ENCODE data around the gene LGALS12.

Gene LGALS12, protein sequence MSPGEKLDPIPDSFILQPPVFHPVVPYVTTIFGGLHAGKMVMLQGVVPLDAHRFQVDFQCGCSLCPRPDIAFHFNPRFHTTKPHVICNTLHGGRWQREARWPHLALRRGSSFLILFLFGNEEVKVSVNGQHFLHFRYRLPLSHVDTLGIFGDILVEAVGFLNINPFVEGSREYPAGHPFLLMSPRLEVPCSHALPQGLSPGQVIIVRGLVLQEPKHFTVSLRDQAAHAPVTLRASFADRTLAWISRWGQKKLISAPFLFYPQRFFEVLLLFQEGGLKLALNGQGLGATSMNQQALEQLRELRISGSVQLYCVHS

DNA sequence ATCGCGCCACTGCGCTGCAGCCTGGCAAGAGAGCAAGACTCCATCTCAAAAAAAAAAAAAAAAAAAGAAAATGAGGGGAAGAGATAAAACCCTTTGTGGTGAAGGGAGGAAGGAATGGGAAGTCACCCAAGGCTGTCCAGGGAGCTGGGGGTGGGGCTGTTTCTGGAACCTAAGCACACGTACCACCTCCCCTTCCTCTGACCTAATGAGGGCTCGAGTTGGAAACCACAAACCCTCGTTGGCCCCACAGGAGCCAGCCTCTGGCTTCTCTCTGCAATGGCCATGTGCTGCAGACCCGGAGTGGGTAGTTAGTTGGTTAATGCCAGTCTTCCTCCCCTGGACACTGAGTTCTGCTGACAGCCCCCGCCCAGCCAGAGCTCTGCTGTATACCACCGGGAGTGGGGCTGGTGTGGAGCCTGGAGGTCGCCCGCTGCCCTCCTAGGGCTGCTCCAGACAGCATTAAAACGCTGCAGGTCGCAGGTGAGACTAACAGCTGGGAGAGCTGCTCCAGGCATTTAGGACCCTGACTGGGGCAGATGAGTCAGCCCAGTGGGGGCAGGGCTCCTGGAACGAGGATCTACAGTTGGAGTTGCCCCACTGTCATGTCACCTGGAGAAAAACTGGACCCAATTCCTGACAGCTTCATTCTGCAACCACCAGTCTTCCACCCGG, at the start of gene LGALS12:
Gene LGALS12 (plus strand): TSS at position 228 of the 672 bp plus-strand sequence. CDS start 375 bp downstream, at position 603.
- DNase-seq (ENCODE audit: low spot score) = no peak

DNA sequence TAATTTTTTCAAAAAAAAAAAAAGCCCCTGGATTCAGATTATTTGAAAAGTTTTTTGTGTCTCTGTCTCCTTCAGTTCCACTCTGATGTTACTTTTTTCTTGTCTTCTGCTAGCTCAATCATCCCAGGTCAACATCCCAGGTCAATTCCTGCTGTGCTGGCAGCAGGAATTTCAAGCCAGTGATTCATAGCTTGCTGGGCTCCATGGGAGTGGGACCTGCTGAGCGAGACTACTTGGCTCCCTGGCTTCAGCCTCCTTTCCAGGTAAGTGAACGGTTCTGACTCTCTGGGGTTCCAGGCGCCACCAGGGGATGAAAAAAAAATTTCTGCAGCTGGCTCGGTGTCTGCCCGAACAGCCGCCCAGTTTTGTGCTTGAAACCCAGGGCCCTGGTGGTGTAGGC, 46.3 kb upstream of the LGALS12 start:
- no peak for DNase-seq (ENCODE audit: low spot score)

DNA sequence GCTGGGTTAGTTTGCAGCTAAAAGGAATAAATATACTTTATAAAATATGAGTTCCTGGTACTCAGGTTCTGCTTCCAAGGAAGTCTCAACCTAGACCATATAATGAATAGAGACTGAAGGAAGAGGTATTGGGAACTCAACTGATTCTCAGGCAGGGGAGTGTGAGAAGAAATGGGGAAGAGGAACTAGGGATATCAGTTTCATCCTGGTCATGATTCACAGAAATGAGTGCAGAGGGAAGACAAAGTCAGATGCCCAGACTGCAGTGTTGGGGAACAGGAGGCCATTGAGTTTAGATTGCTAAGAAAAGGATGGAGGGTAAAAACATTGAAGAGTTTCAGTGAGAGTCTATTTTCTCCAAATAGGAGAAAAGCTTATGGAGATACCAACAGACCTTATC, 43.7 kb upstream of the LGALS12 start:
- DNase-seq (ENCODE audit: low spot score) = no peak

DNA sequence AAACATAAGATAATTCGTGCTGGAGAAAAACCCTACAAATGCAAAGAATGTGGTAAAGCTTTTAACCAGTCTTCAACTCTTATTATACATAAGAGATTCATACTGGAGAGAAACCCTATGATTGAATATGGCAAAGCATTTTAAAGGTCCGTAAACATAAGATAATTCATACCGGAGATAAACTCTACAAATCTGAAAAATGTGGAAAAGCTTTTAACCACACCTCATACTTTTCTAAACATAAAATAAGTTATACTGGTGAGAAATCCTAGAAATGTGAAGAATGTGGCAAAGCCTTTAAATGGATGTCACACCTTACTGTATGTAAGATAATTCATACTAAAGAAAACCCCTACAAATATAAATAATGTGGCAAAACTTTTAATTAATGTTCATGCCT, 35.6 kb upstream of the LGALS12 start:
- DNase-seq (ENCODE audit: low spot score) = no peak

DNA sequence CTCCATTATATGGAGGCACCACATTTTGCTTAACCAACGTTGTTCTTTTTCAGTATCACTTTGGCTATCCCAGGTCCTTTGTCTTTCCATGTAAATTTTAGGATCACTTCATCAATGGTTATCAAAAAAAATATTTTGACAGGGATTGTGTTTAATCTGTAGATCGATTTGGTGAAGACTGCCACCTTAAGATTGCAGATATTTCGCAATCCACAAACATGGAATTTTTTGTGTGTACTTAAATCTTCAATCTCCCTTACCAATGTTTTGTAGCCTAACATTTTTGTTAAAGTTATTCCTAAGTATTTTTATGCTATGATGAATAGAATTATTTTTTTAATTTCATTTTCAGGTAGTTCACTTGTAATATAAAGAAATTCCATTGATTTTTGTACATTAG, 33.5 kb upstream of the LGALS12 start:
- no peak for DNase-seq (ENCODE audit: low spot score)

DNA sequence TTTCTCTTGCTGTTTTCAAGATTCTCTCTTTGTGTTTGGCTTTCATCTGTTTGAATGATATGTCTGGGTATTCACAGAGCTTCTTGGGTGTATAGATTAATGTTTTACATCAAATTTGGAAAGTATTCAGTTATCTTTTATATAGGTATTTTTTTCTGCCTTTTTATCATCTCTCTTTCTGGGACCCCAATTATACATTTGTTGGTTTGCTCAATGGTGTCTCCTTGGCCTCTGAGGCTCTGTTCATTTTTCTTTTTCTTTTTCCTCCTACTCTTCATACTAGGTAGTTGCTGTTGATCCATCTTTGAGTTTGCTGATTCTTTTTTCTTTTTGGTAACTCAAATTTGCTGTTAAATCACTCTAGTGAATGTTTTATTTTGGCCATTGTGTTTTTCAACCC, 29.3 kb upstream of the LGALS12 start:
- DNase-seq (ENCODE audit: low spot score) = no peak

DNA sequence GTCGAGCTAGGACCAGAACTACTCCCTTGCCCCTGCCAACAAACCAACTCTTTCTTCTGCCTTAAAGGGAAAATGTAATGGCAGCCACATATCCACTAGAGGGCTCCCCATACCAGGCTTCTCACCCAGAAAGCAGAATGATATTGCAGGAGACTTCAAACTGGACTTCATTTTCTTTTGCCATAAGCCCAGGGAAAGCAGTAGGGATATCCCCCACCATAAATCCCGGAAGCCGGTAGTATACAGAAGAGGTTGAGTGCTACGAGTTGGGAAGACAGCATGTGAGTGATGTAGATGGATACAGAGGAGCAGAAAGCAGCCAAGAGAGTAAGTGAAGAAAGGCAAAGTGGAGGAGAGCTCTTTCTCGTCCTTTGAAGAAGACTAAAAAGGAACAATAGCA, 27.0 kb upstream of the LGALS12 start:
- DNase-seq (ENCODE audit: low spot score) = peak; percentile 58

DNA sequence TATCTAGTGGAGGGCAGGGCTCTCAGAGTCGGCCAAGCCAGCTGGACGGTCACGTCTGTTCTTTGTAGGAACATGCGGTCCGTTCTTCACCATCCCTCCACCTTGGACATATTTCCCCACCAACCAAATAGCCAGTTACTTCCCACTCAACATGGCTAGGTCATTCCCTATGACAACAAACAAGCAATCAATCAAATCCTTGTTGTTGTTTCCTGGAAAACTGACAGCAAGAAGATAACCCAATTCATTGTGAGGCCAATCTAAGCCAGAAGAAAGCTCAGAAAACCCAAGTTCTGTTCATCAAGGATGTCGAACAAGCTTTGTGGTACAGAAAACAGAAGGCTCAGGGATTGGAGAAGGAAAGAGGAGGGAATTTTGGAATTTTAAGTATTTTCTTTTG, 25.8 kb upstream of the LGALS12 start:
- no peak for DNase-seq (ENCODE audit: low spot score)

DNA sequence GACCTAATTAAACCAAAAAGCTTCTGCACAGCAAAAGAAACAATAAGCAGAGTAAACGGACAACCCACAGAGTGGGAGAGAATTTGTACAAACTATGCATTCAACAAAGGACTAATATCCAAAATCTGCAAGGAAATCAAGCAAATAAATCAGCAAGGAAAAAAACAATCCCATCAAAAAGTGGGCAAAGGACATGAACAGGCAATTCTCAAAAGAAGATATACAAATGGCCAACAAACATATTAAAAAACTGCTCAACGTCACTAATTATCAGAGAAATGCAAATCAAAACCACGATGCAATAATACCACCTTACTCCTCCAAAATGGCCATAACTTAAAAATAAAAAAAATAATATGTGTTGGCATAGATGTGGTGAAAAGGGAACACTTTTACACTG, 20.1 kb upstream of the LGALS12 start:
- DNase-seq (ENCODE audit: low spot score) = no peak

DNA sequence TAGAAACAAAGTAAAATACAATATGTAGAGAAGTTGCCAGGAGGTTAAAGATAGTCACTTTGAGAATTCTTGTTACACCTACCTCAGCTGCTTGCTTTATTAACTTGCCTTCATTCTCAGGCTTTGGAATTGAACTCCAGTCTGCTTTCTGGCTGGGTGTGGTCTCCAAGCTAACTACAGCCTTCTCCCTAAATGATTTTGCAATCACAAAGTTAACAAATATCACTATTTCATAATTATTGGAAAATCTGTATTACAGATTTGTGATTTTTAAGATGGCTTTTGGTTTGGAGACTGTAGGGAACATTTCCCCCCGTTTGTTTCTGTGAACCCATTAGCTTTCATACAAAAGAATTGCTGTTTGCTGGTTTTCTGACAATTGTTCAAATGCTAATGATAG, 17.1 kb upstream of the LGALS12 start:
- no peak for DNase-seq (ENCODE audit: low spot score)

DNA sequence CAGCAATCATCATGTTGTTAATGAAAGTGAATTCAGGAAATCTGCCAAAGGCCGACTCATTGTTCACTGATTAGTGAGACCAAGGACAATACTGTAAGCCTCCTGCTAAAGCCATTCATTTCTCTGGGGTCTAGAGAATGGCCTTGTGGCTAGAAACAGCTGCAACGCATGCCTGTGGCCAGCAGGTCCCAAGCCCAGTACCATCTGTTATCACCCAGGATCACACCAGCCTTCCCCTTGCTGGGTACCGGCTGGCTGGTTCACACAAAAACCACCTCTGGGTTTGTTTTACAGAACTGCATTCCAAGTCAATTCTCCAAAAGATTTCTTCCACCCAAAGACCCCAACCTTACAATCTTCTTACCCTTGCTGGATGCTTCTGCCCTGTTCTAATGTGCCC, 16.0 kb upstream of the LGALS12 start:
- no peak for DNase-seq (ENCODE audit: low spot score)

DNA sequence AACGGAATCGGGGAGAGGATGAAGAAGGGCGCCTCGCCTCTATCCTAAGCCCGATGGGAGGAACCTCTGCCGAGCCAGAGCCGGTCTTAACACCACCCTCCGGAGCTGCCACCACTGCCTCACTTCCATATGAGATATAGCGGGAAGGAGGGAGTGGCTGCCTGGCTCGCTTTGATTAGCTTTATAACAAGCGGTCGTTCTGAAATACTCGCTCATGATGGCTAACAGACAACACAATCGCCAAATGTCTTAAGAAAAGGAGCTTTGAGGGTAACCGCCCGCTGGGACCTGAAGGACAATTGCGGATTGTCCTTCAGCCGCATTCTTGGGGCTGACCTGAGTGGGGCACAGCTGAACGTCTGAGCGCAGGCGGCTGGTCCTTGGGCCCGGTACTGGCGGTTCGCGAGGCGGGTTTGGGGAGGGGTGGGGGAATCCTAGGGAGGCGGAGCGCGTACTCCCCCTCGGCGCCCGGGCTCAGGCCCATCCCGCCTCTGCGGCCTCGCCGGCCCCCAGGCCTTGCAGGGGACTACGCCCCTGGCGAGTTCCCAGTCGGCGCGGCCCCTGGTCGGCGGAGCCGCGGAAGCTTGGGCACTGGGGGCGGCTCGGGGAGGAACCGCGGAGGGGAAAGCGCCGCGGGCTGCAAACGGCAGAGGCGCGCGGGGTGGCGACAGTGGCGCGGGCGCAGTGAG, 15.2 kb upstream of the LGALS12 start, which contains the start of gene PLAAT5:
Gene PLAAT5 (minus strand): TSS at position 617 of the 689 bp plus-strand sequence. CDS start 133 bp downstream, at position 484.
- peak; percentile 73 for DNase-seq (ENCODE audit: low spot score)

DNA sequence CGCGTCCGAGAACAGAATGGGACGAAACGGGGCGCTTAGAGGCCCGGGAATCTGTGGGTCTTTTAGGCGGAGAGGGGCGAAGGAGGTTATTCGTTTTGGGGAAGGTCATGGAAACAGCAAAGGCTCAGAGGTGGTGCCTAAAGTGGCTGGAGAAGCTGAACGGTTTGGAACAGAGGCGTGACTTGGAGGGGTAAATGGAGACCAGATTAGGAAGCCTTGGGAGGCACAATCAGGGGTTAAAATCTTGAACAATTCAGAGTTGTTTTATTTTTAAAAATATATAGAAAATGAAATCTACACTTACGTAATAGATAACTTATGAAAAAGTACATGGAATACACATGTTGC, 14.7 kb upstream of the LGALS12 start:
- DNase-seq (ENCODE audit: low spot score) = no peak

DNA sequence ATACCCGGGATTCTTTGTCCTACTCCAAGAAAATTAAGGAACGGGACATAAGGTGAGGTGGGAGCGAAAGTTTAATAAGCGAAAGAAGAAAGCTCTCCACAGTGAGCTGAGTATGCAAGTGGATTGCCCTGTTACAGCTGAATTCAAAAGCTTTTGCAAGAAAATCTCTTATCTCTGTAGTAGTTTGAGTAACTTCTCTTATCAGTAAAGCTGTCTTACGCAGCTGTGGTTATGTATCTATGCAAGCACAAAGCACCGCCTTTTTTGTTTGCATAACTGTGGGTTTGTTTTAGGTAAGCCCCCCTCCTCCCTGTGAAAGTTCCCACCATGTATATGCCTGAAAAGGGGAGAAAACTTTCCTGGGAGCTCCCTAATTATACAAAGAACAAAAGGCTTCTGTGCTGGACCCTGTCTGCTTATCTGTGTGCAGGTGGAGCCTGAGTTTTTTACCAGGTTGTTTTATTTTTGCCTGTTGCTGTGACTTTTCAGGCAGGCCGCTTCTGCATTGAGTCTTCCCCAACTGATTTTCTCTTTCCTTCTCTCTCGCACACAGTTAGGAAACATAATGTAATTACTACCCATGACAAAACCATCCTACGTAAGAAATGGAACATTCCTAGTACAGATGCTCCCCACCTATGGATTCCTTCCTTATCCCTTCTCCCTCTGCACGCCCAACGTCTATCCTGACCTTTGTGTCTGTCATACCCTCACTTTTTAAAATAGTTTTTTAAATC, 14.1 kb upstream of the LGALS12 start:
- DNase-seq (ENCODE audit: low spot score) = no peak

DNA sequence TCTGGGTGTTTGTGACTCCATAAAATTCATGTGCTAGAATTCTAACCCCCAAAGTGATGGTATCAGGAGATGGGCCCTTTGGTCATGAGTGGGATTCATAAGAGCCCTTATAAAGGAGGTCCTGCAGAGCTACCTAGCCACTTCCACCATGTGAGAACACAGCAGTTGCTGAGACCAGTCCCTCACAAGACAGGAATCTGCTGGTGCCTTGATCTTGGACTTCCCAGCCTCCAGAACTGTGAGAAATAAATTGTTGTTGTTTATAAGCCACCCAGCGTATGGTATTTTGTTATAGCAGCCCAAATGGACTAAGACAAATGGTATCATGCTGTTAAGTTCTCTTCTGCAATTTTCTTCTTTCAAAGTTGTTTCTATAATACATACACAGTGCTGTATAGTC, 13.4 kb upstream of the LGALS12 start:
- DNase-seq (ENCODE audit: low spot score) = no peak

DNA sequence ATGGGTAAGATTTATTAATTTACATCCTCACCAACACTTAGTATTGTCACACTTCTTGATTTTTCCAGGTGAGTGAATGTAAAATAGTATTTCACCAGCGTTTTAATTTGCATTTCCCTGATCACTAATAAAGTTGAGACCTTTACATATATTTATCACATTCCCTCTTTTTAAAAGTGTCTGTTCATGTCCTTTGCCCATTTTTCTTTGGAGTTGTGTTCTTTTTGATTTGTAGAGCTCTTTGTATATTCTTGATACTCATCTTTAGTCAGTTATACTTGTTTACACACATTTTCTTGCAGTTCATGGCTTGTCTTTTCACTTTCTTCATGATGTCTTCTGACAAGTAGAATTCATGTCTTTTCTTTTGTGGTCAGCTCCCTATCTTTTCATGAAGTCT, 12.8 kb upstream of the LGALS12 start:
- DNase-seq (ENCODE audit: low spot score) = no peak

DNA sequence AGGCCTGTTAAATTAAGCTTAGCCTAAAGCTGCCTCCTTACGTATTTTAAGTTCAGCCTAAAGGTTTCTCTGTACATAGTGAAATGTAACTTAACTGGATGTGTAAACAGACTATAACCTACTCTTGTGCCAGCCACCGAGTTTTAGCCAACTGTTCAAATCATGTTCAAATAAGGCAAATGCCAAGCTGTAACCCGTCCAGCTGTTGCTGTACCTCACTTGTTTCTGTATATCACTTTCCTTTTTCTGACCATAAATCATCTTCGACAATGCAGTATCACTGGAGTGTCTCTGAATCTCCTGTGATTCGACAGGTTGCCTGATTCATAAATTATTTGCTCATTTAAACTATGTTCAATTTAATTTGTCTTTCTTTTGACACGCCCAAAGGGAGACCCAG, 10.9 kb upstream of the LGALS12 start:
- DNase-seq (ENCODE audit: low spot score) = no peak

DNA sequence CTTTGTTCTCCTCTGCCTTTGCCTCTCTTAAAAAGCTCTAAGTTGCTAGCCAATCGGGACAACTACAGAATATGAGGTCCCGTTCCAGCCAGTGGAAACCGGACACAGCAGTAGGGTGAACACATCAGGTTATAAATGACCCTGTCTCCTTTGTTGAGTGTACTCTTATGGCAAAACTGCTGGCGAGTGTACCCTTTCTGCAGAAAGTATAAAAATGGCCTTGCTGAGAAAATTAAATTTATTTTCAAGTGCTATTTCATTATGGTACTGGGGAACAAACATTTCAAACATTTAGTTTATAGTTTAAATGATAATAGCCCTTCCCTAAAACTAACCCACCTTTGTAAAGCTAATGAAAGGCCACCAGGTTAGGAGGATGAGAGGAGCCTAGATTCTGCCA, 6.0 kb upstream of the LGALS12 start:
- no peak for DNase-seq (ENCODE audit: low spot score)

DNA sequence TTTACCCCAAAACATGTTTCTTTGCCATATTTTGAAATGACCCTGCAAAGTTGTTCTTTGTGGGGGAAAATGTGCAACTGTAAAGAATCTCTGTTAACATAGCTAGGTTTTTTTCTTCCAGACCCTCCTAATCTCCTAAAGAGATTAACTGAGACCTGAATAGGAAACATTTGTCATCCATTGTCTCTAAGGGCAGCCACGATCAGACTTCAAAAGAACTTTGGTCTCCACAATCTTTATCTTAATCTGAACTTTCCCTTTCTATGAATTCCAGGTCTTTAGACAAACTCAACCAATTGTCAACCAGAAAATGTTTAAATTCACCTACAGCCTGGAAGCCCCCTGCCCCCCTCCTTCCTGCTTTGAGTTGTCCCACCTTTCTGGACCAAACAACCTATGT, 4.6 kb upstream of the LGALS12 start:
- DNase-seq (ENCODE audit: low spot score) = no peak

DNA sequence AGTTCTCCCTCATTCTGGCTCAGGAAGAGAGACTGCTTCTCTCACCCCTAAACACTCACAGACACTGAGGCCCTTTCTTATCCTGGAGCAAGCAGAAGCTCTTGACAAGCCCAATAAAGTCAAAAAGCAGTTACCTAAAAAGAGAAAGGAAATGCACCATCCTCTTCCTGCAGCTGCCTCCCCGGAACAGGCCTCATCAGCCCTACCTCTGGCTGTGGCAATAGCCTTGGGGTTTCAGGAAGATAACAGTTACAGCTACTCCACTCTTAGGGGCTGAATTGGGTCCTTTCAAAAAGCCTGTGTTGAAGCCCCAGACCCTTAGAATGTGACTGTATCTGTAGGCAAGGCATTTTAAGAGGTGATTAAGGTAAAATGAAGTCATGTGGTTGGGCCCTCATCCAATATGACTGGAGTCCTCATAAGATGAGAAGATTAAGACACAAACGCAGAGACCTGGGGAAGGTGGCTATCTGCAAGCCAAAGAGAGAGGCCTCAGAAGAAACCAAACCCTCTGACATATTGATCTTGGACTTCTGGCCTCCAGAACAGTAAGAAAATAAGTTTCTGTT, 3.5 kb upstream of the LGALS12 start:
- no peak for DNase-seq (ENCODE audit: low spot score)

DNA sequence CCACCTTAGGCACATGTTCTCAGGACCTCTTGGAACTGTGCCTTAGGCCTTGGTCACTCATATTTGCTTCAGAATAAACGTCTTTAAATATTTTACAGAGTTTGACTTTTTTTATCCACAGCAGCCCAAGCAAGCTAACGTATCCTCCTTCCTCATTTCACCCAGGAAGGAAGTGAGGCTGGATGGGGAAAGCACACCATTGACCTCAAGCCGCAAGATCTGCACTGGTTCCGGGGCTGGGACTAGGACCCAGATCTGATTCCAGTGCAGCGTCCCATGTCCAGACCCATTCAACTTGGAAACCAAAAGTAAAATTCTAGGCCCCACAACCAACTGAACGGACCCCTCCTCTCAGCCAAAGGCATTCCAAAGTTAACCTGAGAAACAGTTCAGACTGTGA, 2.4 kb upstream of the LGALS12 start:
- no peak for DNase-seq (ENCODE audit: low spot score)

DNA sequence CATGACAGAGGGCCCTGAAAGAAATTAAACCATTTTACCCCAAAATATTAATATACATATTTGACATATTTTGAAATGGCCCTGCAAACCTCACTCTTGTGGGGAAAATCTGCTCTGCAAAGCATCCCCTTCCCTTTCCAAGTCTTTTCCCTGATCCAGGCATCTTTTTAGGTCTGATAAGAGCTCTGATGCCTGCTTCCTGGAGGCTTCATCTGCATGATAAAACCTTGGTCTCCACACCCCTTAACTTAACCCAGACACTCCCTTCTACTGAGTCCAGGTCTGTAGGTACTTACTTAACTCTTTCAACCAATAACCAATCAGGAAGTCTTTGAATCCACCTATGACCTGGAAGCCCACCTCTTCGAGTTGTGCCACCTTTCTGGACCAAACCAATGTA, 1.8 kb upstream of the LGALS12 start:
- no peak for DNase-seq (ENCODE audit: low spot score)
